HPDE6-E6E7 (cell line): Measurements from ENCODE around the gene TMEM145.

Source experiments
- DNase-seq: peaks from one replicate; pipeline ENCODE4 v3.0.0; 2011; ENCODE audit warnings: missing footprints; ENCODE audit errors: extremely low spot score

TMEM145 gene

GRCh38 chr19:42277821-42278451 lies 35.2 kb upstream of the TMEM145 start:
- no peak for DNase-seq

- DNase-seq = no peak
Measured at GRCh38 chr19:42278452-42279154, 34.5 kb upstream of the TMEM145 start.

GRCh38 chr19:42279155-42279901 lies 33.8 kb upstream of the TMEM145 start:
- DNase-seq = no peak

- peak; percentile 85 for DNase-seq
Measured at GRCh38 chr19:42279902-42280814, 33.0 kb upstream of the TMEM145 start.

GRCh38 chr19:42280815-42281145 lies 32.3 kb upstream of the TMEM145 start:
- DNase-seq = no peak

GRCh38 chr19:42281146-42281826 lies 31.8 kb upstream of the TMEM145 start:
- DNase-seq = no peak

- no peak for DNase-seq
Measured at GRCh38 chr19:42281827-42282762, 31.0 kb upstream of the TMEM145 start.

GRCh38 chr19:42282819-42283187 lies 30.3 kb upstream of the TMEM145 start:
- no peak for DNase-seq

GRCh38 chr19:42283188-42284065 lies 29.7 kb upstream of the TMEM145 start:
- peak; percentile 76 for DNase-seq

GRCh38 chr19:42284066-42284501 lies 29.0 kb upstream of the TMEM145 start:
- no peak for DNase-seq

- DNase-seq = no peak
Measured at GRCh38 chr19:42284591-42285341, 28.3 kb upstream of the TMEM145 start.

GRCh38 chr19:42285541-42285941 lies 27.6 kb upstream of the TMEM145 start:
- no peak for DNase-seq

- no peak for DNase-seq
Measured at GRCh38 chr19:42285988-42286348, 27.1 kb upstream of the TMEM145 start.

GRCh38 chr19:42286349-42287016 lies 26.6 kb upstream of the TMEM145 start:
- DNase-seq = no peak

GRCh38 chr19:42287017-42287826 lies 25.9 kb upstream of the TMEM145 start:
- DNase-seq = no peak

GRCh38 chr19:42287827-42288107 lies 25.3 kb upstream of the TMEM145 start:
- no peak for DNase-seq

GRCh38 chr19:42288387-42288786 lies 24.7 kb upstream of the TMEM145 start:
- no peak for DNase-seq
